Upper lobe of right lung (tissue), 1 donor: ENCODE measurements around the gene DIPK1B. TPM values are rescaled to one million over a fixed set of nuclear protein-coding genes. Genes with fewer than 3 reads are reported as not detected.

ENCODE experiments used
- ATAC-seq: fragments of 200-7000 bp; cut with Tn5 transposase; one replicate; pipeline ENCODE4 v1.9.1; 2020; ENCODE audit warnings: mild to moderate bottlenecking, moderate library complexity
- DNase-seq: peaks from one replicate; pipeline ENCODE4 v3.0.0-alpha.2; 2020
- H3K27ac ChIP-seq: fragments of 200-600 bp; one replicate; pipeline ENCODE4 v1.8.0; 2022
- H3K27me3 ChIP-seq: fragments of 200-600 bp; one replicate; pipeline ENCODE4 v1.8.0; 2022; ENCODE audit warnings: mild to moderate bottlenecking
- H3K36me3 ChIP-seq: fragments of 200-600 bp; one replicate; pipeline ENCODE4 v1.8.0; 2022
- H3K4me1 ChIP-seq: fragments of 200-600 bp; one replicate; pipeline ENCODE4 v1.8.0; 2022
- H3K4me3 ChIP-seq: fragments of 200-600 bp; one replicate; pipeline ENCODE4 v1.8.0; 2022; ENCODE audit warnings: mild to moderate bottlenecking
- H3K9me3 ChIP-seq: fragments of 200-600 bp; one replicate; pipeline ENCODE4 v1.8.0; 2022
- intact Hi-C: fragments of 100-400 bp; cut with DNase I; formaldehyde crosslinking; loops from one replicate; pipeline ENCODE4 v1.11.0; 2022
- total RNA-seq: library from RNA; stranded (reverse); fragmentation: NEBNext Ultra II Directional; extraction: Animal tissue kit (Norgen Biotek cat#: 25700); gene quantifications from one replicate; pipeline ENCODE4 v1.2.1, GENCODE V29; 2021
- TF ChIP-seq, protein P1 (sequence below): fragments of 200-600 bp; IDR thresholded peaks from one replicate; pipeline ENCODE4 v1.8.0; 2022; ENCODE audit warnings: antibody characterized with exemption
- donor health status: DM: no; HTN: yes; CAD: no; lungs with severe emphysema.

The DIPK1B gene
- total RNA-seq, 1 donor from 2014 or later: 17.7 TPM

GRCh38 chr9:136690806-136691261, 21.5 kb upstream of the DIPK1B start:
- H3K4me1 ChIP-seq: peaks cover 41% of the 10 kb centered on the region
- H3K27ac ChIP-seq: peak overlapping the region; percentile 47
- ATAC-seq: no peak
- intact Hi-C loops: no loop called here
- H3K36me3 ChIP-seq: no peaks in the 10 kb centered on the region
- TF ChIP-seq, protein P1, sequence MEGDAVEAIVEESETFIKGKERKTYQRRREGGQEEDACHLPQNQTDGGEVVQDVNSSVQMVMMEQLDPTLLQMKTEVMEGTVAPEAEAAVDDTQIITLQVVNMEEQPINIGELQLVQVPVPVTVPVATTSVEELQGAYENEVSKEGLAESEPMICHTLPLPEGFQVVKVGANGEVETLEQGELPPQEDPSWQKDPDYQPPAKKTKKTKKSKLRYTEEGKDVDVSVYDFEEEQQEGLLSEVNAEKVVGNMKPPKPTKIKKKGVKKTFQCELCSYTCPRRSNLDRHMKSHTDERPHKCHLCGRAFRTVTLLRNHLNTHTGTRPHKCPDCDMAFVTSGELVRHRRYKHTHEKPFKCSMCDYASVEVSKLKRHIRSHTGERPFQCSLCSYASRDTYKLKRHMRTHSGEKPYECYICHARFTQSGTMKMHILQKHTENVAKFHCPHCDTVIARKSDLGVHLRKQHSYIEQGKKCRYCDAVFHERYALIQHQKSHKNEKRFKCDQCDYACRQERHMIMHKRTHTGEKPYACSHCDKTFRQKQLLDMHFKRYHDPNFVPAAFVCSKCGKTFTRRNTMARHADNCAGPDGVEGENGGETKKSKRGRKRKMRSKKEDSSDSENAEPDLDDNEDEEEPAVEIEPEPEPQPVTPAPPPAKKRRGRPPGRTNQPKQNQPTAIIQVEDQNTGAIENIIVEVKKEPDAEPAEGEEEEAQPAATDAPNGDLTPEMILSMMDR: no peak
- peak; percentile 79 for DNase-seq
- H3K9me3 ChIP-seq: no peaks in the 10 kb centered on the region
- H3K27me3 ChIP-seq: no peaks in the 10 kb centered on the region
- no peak overlapping the region for H3K4me3 ChIP-seq

DNA sequence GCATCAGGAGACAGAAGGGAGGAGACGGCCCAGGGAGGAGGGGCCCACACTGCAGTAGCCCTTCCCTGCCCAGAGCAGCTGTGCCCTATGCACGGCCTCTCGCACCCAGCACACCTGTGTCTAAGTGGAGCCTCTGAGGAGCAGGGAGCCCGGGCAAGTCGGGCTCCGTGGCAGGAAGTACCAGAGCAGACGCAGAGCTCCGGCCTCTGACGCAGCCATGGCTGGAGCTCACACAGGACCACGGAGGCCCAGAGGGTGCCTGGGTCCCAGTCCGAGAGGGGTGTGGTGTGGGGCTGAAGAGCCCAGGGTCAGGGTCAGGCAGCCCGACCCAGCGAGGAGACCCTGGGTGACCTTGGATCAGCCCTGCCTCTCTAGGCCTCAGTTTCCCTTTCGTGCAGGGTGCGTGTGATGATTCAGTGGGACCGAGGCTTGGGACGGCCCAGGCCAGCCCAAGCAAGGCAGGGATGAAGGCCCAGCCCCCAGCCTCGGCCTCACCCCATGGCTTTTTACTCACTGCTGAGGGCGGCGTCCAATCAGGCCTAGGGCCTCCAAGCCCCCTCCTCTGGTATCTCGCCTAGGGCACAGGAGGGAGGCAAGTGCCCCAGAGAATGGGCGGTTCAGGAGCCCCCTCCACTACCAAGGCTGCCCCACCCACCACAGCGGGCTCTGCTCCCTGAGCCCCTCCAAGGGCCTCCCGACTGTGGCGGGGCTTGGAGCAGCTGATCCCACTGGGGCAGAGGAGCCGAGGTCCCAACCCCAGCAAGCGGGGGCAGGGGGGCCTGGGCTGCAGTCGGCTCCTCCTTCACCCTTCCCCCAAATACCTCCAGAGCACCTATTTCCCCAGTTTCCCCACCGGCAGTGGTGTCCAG, 20.8 kb upstream of the DIPK1B start:
- TF ChIP-seq, protein P1: no peak
- intact Hi-C loops: no loop called here
- Histone ChIP-seq H3K27ac (no peak overlapping the region), H3K27me3 (no peaks in the 10 kb centered on the region), H3K4me3 (no peak overlapping the region), H3K9me3 (no peaks in the 10 kb centered on the region), H3K4me1 (peaks cover 36% of the 10 kb centered on the region), H3K36me3 (no peaks in the 10 kb centered on the region)
- DNase-seq: no peak
- ATAC-seq: no peak

DNA sequence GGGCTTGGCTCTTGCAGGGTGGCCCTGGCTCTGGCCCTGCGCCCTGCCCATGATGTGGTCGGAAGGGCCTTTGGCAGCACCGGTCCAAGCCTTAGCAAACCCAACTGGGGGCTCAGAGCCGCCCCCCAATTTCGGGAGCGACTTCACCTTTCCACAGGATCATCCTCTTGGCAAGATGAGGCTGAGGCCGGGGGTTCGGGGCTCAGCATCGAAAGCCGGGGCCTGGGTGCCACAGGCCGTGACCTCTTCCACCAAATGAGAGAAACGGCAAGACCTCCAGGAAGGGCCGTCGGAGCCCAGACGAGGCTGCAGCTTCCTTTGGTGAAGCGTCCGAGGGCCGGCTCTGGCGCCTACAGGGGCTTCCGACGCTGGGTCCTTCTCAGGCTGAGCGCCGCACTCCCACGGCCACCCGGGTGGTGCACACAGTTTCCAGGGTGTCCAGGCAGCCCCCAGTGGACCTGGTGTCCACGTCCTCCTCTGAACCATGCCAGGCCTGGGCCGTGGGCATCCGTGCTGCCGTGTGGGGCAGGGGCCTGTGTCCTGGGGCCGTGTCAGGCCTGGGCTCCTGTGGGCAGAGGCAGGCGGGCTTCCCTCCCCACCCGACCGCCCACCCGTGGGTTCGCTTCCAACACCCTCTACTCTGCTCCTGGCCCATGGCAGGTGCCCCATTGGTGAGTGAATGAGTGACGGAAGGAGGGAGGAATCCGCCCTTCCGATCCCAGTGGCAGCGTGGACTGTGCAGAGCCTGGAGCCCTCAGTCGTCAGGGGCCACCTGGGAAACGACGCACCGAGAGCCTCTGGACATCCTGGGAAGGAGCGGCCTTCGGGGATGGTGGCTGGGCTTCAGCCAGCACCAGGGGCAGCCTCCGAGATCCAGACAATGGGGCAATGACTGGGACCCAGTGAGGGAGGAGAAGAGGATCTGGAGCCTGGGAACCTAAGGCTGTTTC, 19.9 kb upstream of the DIPK1B start:
- no peak overlapping the region for H3K27ac ChIP-seq
- TF ChIP-seq, protein P1: no peak
- no peak overlapping the region for H3K4me3 ChIP-seq
- peaks cover 37% of the 10 kb centered on the region for H3K4me1 ChIP-seq
- H3K27me3 ChIP-seq: no peaks in the 10 kb centered on the region
- no peak for DNase-seq
- intact Hi-C loops: no loop called here
- ATAC-seq: no peak
- no peaks in the 10 kb centered on the region for H3K9me3 ChIP-seq
- H3K36me3 ChIP-seq: no peaks in the 10 kb centered on the region

DNA sequence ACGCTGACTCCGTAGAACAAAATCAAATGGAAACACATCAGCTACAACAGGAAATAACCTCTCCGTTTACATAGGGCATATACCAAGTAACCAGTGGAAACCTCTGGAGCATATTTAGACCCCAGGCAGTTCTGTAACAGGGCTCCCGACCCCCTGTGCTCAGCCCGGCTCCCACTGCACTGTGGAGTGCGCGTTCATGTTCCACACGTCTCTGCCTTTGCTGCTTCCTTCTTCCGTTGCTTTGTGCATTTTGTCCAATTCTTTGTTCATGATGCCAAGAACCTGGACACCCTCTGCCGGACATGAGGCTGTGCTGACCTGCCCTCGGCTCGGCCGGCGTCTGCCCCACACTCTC, 19.3 kb upstream of the DIPK1B start:
- TF ChIP-seq, protein P1: no peak
- no peak for ATAC-seq
- Histone ChIP-seq H3K27ac (peak overlapping the region; percentile 58), H3K9me3 (no peaks in the 10 kb centered on the region), H3K4me1 (peaks cover 37% of the 10 kb centered on the region), H3K4me3 (no peak overlapping the region), H3K27me3 (no peaks in the 10 kb centered on the region), H3K36me3 (no peaks in the 10 kb centered on the region)
- DNase-seq: no peak
- intact Hi-C loops: no loop called here

DNA sequence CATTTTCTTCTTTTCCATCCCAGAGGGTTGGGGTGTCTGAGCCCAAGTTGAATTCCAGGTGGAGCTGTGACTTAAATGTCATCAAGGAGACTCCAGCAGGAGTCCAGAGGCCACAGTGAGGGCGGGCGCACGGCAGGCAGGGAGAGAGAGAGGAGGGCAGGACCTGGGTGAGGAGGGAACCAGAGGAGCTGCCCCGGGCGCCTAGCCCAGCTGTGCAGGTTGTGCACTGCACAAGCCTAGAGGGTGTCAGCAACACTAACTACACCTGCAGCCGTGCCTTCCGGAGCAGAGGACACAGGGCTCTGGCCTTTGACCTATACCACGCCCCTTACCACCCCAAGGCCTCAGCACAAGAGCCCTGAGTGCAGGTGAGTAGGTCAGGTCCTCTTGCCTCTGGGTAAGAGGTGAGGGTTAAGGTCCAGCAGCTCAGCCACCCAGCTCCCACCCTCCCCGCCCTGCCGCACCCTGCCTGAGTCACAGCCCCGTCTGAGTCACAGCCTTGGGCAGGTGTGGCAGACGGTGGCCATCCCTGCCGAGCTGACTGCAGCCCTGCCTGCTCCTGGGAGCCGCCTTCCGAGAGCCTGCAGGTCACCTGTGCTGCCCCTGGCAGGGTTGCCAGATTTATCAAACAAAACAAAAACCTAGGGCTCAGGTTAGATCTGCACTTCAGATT, 18.7 kb upstream of the DIPK1B start:
- intact Hi-C loops: no loop called here
- TF ChIP-seq, protein P1: no peak
- H3K4me3 ChIP-seq: no peak overlapping the region
- peak overlapping the region; percentile 58 for H3K27ac ChIP-seq
- peak; percentile 90 for DNase-seq
- H3K4me1 ChIP-seq: peaks cover 32% of the 10 kb centered on the region
- no peaks in the 10 kb centered on the region for H3K9me3 ChIP-seq
- no peaks in the 10 kb centered on the region for H3K27me3 ChIP-seq
- ATAC-seq: peak; percentile 70
- H3K36me3 ChIP-seq: no peaks in the 10 kb centered on the region
